Activated CD4-positive, alpha-beta T cell treated with anti-CD3 and anti-CD28 coated beads, Interleukin-10, Interleukin-2, amounts not matched to agents 100 ng/mL and 50 ng/mL, durations not matched to agents 16 hours and 8 hours (primary cell): ENCODE data around the gene C6.
"Not testable (repeated sequence)": the region's sequence is repeated elsewhere in the genome, so short reads cannot be mapped to it uniquely, and the experiment has no call there.

Source experiments
- DNase-seq: peaks from one replicate; pipeline ENCODE4 v3.0.0-alpha.2; 2020

C6 gene

GRCh38 chr5:41213340-41213739 lies at the start of gene C6:
TSS of gene C6 (minus strand) at chr5:41213532. CDS start at chr5:41203230, 10,302 bp downstream.
- DNase-seq, result no peak

- no peak for DNase-seq
Observed at GRCh38 chr5:41256400-41256799, 43.1 kb upstream of the C6 start.

GRCh38 chr5:41253109-41253508 lies 39.8 kb upstream of the C6 start:
- DNase-seq, result no peak

- DNase-seq, result no peak
Observed at GRCh38 chr5:41252036-41252435, 38.7 kb upstream of the C6 start.

GRCh38 chr5:41250351-41250987 lies 37.1 kb upstream of the C6 start:
- no peak for DNase-seq

GRCh38 chr5:41247135-41247534 lies 33.8 kb upstream of the C6 start:
- no peak for DNase-seq

GRCh38 chr5:41246376-41246775 lies 33.0 kb upstream of the C6 start:
- DNase-seq, result no peak

GRCh38 chr5:41243558-41243957 lies 30.2 kb upstream of the C6 start:
- no peak for DNase-seq

GRCh38 chr5:41240985-41241384 lies 27.7 kb upstream of the C6 start:
- no peak for DNase-seq

- DNase-seq, result no peak
Observed at GRCh38 chr5:41240390-41240789, 27.1 kb upstream of the C6 start.

- no peak for DNase-seq
Observed at GRCh38 chr5:41234475-41234874, 21.1 kb upstream of the C6 start.

- no peak for DNase-seq
Observed at GRCh38 chr5:41232797-41233196, 19.5 kb upstream of the C6 start.

GRCh38 chr5:41230276-41230675 lies 16.9 kb upstream of the C6 start:
- DNase-seq, result not testable (repeated sequence)

GRCh38 chr5:41223962-41224361 lies 10.6 kb upstream of the C6 start:
- no peak for DNase-seq

- DNase-seq, result no peak
Observed at GRCh38 chr5:41219658-41220269, 6.4 kb upstream of the C6 start.

- DNase-seq, result no peak
Observed at GRCh38 chr5:41218929-41219657, 5.8 kb upstream of the C6 start.

GRCh38 chr5:41214182-41214581 lies 850 bp upstream of the C6 start:
- no peak for DNase-seq

GRCh38 chr5:41212935-41213334 lies 397 bp downstream of the C6 start:
- no peak for DNase-seq

- no peak for DNase-seq
Observed at GRCh38 chr5:41211417-41211816, 1.9 kb downstream of the C6 start.

- DNase-seq, result not testable (repeated sequence)
Observed at GRCh38 chr5:41205475-41205874, 7.9 kb downstream of the C6 start.

GRCh38 chr5:41203033-41203432 lies 10.3 kb downstream of the C6 start:
- no peak for DNase-seq

GRCh38 chr5:41201082-41201772 lies 12.1 kb downstream of the C6 start:
- DNase-seq, result no peak

- DNase-seq, result no peak
Observed at GRCh38 chr5:41200506-41200905, 12.8 kb downstream of the C6 start.

GRCh38 chr5:41199660-41200059 lies 13.7 kb downstream of the C6 start:
- DNase-seq, result no peak
